Lower leg skin (tissue), 3 donors: Measurements from ENCODE around the gene MYOT.

Source experiments
- POLR2A ChIP-seq, 2 donors: fragments of 450-650 bp; IDR thresholded peaks; one replicate each; pipeline ENCODE4 v1.6.1; 2016 to 2017; ENCODE audit warnings: antibody characterized with exemption in 2 of 2, mild to moderate bottlenecking in 1 of 2, moderate library complexity in 1 of 2
- TF ChIP-seq, protein P1 (sequence below), 3 donors: fragments of 450-650 bp; IDR thresholded peaks; one replicate each; pipeline ENCODE4 v1.5.1; 2016; ENCODE audit warnings: antibody characterized with exemption in 3 of 3, mild to moderate bottlenecking in 3 of 3, moderate library complexity in 2 of 3

DNA sequence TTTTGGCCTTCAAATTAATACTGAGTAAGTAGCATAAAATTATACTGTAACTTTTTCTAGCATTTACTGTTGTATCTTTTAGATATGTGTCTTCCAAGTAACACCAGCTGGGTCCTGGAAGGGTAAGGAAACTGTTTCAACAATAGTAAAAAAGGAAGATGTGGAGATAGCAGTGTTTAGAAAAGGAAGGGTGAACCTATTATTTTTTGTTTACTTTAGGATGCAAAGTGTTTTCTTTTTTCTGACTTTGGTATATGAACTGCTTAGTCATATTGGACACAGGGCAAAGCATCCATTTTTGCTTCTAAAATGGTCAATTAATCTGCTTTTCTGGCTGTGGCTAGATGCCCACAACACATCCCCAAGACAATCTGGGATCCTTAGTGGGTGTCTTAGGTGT is 26.9 kb downstream of the MYOT start:
- TF ChIP-seq POLR2A (IDR thresholded peaks at IDR 0.05) = no peak
- TF ChIP-seq, protein P1, sequence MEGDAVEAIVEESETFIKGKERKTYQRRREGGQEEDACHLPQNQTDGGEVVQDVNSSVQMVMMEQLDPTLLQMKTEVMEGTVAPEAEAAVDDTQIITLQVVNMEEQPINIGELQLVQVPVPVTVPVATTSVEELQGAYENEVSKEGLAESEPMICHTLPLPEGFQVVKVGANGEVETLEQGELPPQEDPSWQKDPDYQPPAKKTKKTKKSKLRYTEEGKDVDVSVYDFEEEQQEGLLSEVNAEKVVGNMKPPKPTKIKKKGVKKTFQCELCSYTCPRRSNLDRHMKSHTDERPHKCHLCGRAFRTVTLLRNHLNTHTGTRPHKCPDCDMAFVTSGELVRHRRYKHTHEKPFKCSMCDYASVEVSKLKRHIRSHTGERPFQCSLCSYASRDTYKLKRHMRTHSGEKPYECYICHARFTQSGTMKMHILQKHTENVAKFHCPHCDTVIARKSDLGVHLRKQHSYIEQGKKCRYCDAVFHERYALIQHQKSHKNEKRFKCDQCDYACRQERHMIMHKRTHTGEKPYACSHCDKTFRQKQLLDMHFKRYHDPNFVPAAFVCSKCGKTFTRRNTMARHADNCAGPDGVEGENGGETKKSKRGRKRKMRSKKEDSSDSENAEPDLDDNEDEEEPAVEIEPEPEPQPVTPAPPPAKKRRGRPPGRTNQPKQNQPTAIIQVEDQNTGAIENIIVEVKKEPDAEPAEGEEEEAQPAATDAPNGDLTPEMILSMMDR (IDR thresholded peaks at IDR 0.05) = no peak
